ENCODE results near the gene SERINC4. TPM values are rescaled to one million over a fixed set of nuclear protein-coding genes. Genes with fewer than 3 reads are reported as not detected.
"Not testable (repeated sequence)": the region's sequence is repeated elsewhere in the genome, so short reads cannot be mapped to it uniquely, and the experiment has no call there.

Gene SERINC4
- not detected in 2 replicates for total RNA-seq
- long read RNA-seq, partial matches to known transcripts = 0 of 2 reads
- long read RNA-seq, other reads (novel, unspliced or antisense) = 2 of 2 reads

DNA sequence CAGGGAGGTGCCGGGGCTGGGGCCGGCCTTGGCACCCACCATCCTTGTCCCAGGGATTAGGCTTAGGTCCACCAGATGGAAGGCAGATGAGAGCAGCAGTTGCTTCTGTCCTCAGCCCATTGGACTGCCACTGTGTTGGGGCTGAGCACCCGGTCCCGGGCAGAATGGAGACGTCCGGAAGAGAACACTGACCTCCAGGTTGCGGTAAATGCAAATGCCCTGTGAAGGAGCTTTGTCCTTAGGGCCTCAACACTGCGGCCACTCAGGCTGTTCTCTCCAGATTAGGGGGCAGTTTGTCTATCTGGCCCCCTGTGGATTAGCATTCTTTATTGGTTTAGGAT is at the start of gene SERINC4:
TSS of gene SERINC4 (minus strand) at position 276 of the 341 bp plus-strand sequence. CDS start at position 42, 234 bp downstream.
- no peak for DNase-seq (ENCODE audit: extremely low spot score, unreplicated experiment)
- H3K4me3 Mint-ChIP-seq (ENCODE audit: unreplicated experiment) = peak within 1 kb of the TSS; percentile 99
- no peaks in the 10 kb centered on the region for H3K9me3 Mint-ChIP-seq (ENCODE audit: unreplicated experiment)
- H3K27ac Mint-ChIP-seq (ENCODE audit: unreplicated experiment) = peak within 1 kb of the TSS; percentile 98
- H3K36me3 Mint-ChIP-seq (ENCODE audit: unreplicated experiment) = peaks cover 23% of the 10 kb centered on the region
- no peaks in the 10 kb centered on the region for H3K27me3 Mint-ChIP-seq (ENCODE audit: unreplicated experiment)
- peaks cover 42% of the 10 kb centered on the region for H3K4me1 Mint-ChIP-seq (ENCODE audit: unreplicated experiment)
- TF ChIP-seq, protein P1, sequence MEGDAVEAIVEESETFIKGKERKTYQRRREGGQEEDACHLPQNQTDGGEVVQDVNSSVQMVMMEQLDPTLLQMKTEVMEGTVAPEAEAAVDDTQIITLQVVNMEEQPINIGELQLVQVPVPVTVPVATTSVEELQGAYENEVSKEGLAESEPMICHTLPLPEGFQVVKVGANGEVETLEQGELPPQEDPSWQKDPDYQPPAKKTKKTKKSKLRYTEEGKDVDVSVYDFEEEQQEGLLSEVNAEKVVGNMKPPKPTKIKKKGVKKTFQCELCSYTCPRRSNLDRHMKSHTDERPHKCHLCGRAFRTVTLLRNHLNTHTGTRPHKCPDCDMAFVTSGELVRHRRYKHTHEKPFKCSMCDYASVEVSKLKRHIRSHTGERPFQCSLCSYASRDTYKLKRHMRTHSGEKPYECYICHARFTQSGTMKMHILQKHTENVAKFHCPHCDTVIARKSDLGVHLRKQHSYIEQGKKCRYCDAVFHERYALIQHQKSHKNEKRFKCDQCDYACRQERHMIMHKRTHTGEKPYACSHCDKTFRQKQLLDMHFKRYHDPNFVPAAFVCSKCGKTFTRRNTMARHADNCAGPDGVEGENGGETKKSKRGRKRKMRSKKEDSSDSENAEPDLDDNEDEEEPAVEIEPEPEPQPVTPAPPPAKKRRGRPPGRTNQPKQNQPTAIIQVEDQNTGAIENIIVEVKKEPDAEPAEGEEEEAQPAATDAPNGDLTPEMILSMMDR (IDR thresholded peaks at IDR 0.05) = no peak

DNA sequence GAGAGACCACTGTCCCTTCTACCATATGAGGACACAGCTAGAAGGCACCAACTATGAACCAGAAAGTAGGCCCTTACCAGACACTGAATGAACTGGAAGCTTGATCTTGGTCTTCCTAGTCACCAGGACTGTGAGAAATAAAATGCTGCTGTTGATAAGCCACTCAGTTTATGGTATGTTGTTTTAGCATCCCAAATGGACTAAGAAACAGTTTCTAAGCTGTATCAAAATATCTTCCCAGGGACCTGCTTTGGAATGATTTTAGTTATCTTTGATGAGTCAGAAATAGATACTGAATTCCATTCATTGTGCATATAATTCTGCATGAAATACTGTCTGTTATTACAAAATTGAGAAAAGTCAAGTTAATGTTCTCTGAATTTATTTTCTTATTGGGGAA is 45.4 kb upstream of the SERINC4 start:
- Mint-ChIP-seq H3K36me3 (ENCODE audit: unreplicated experiment) (peaks cover 7% of the 10 kb centered on the region), H3K4me3 (ENCODE audit: unreplicated experiment) (no peak overlapping the region), H3K27me3 (ENCODE audit: unreplicated experiment) (no peaks in the 10 kb centered on the region), H3K9me3 (ENCODE audit: unreplicated experiment) (no peaks in the 10 kb centered on the region), H3K27ac (ENCODE audit: unreplicated experiment) (no peak overlapping the region), H3K4me1 (ENCODE audit: unreplicated experiment) (peaks cover 2% of the 10 kb centered on the region)
- TF ChIP-seq, protein P1 (IDR thresholded peaks at IDR 0.05) = no peak
- DNase-seq (ENCODE audit: extremely low spot score, unreplicated experiment) = no peak

DNA sequence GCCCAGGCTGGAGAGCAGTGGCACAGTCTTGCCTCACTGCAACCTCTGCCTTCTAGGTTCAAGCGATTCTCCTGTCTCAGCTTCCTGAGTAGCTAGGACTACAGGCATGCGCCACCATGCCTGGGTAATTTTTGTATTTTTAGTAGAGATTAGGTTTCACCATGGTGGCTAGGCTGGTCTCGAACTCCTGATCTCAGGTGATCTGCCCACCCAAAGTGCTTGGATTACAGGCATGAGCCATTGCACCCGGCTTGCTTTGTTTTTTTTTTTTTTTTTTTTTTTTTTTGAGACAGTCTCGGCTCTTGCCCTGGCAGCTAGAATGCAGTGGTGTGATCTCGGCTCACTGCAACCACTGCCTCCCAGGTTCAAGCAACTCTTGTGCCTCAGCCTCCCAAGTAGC is 32.5 kb upstream of the SERINC4 start:
- H3K4me1 Mint-ChIP-seq (ENCODE audit: unreplicated experiment) = peaks cover 17% of the 10 kb centered on the region
- H3K9me3 Mint-ChIP-seq (ENCODE audit: unreplicated experiment); H3K36me3 Mint-ChIP-seq (ENCODE audit: unreplicated experiment): not testable (repeated sequence)

DNA sequence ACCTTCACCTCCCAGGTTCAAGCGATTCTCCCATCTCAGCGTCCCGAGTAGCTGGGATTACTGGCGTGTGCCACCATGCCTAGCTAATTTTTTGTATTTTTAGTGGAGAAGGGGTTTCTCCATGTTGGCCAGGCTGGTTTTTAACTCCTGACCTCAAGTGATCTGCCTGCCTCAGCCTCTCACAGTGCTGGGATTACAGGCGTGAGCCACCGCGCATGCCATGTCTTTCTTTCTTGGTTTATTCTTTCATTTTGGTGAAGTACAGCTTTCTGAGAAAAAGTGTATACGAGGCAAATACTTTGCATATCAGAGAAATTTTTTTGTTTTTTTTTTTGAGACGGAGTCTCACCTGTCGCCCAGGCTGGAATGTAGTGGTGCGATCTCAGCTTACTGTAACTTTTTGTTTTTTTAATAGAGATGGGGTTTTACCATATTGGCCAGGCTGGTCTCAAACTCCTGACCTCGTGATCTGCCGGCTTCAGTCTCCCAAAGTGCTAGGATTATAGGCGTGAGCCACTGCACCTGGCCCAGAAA is 31.6 kb upstream of the SERINC4 start:
- not testable (repeated sequence) for H3K27me3 Mint-ChIP-seq (ENCODE audit: unreplicated experiment); H3K36me3 Mint-ChIP-seq (ENCODE audit: unreplicated experiment); H3K4me3 Mint-ChIP-seq (ENCODE audit: unreplicated experiment); H3K9me3 Mint-ChIP-seq (ENCODE audit: unreplicated experiment); DNase-seq (ENCODE audit: extremely low spot score, unreplicated experiment)
- peaks cover 25% of the 10 kb centered on the region for H3K4me1 Mint-ChIP-seq (ENCODE audit: unreplicated experiment)
- H3K27ac Mint-ChIP-seq (ENCODE audit: unreplicated experiment) = peak overlapping the region; percentile 7

More for the DNA sequence above, 32.5 kb upstream of the SERINC4 start:
- not testable (repeated sequence) for DNase-seq (ENCODE audit: extremely low spot score, unreplicated experiment); H3K4me3 Mint-ChIP-seq (ENCODE audit: unreplicated experiment); H3K27me3 Mint-ChIP-seq (ENCODE audit: unreplicated experiment); H3K27ac Mint-ChIP-seq (ENCODE audit: unreplicated experiment)

DNA sequence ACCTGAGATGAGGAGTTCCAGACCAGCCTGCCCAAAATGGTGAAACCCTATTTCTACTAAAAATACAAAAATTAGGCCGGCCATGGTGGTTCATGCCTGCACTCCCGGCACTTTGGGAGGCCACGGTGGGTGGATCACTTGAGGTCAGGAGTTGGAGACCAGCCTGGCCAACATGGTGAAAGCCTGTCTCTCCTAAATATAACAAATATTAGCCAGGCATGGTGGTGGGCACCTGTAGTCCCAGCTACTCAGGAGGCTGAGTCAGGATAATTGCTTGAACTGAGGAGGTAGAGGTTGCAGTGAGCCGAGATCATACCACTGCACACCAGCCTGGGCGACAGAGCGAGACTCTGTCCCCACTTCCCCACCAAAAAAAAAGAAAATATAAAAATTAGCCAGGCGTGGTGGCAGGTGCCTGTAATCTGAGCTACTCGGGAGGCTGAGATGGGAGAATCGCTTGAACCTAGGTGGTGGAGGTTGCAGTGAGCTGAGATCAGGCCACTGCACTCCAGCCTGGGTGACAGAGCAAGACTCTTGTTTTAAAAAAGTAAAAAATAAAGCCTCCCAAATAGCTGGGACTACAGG is 30.8 kb upstream of the SERINC4 start:
- peak; percentile 54 for DNase-seq (ENCODE audit: extremely low spot score, unreplicated experiment)
- peaks cover 29% of the 10 kb centered on the region for H3K4me1 Mint-ChIP-seq (ENCODE audit: unreplicated experiment)
- not testable (repeated sequence) for H3K36me3 Mint-ChIP-seq (ENCODE audit: unreplicated experiment); H3K27me3 Mint-ChIP-seq (ENCODE audit: unreplicated experiment); H3K27ac Mint-ChIP-seq (ENCODE audit: unreplicated experiment); H3K9me3 Mint-ChIP-seq (ENCODE audit: unreplicated experiment); H3K4me3 Mint-ChIP-seq (ENCODE audit: unreplicated experiment)

DNA sequence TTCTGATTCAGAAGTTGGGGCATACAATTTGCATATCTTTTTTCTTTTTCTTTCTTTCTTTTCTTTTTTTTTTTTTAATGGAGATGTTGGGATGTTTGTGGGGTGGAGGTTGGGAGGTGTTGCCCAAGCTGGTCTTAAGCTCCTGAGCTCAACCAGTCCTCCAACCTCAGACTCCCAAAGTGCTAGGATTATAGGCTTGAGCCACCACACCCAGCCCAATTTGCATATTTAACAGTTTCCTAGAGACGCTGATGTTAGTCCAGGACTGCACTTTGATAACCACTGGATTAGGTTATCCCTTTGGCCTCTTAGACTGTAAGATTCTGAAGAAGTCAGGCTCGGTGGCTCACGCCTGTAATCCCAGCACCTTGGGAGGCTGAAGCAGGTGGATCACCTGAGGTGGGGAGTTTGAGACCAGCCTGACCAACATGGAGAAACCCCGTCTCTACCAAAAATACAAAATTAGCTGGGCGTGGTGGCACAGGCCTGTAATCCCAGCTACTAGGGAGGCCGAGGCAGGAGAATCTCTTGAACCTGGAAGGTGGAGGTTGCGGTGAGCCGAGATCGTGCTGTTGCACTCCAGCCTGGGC is 30.0 kb upstream of the SERINC4 start:
- H3K27ac Mint-ChIP-seq (ENCODE audit: unreplicated experiment); H3K4me3 Mint-ChIP-seq (ENCODE audit: unreplicated experiment); H3K36me3 Mint-ChIP-seq (ENCODE audit: unreplicated experiment); H3K9me3 Mint-ChIP-seq (ENCODE audit: unreplicated experiment); H3K27me3 Mint-ChIP-seq (ENCODE audit: unreplicated experiment): not testable (repeated sequence)
- peaks cover 29% of the 10 kb centered on the region for H3K4me1 Mint-ChIP-seq (ENCODE audit: unreplicated experiment)
- peak; percentile 59 for DNase-seq (ENCODE audit: extremely low spot score, unreplicated experiment)

DNA sequence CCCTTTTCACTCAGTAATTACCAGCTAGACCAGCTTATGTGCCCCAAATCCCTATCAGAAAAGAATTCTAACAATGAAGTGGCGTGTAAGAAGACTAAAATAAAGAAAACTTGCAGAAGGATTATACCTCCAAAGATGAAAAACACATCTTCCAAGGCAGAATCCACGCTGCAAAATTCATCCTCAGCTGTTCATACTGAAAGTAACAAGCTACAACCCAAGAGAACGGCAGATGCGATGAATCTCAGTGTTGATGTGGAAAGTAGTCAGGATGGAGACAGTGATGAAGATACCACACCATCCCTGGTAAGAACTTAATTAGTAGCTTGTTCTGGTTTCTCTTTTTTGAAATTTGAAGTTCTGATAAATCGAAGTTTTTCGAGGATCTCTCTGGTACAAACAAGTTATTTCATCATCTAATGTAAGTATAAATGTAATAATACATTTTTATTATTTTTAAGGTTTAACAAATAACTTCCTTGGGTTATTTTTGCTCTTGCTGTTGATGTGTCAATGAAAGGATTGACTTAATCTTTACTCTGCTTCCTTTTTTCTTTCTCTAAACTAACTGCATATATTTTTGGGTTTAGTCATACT is 28.1 kb upstream of the SERINC4 start:
- Mint-ChIP-seq H3K4me1 (ENCODE audit: unreplicated experiment) (peaks cover 38% of the 10 kb centered on the region), H3K27me3 (ENCODE audit: unreplicated experiment) (no peaks in the 10 kb centered on the region), H3K27ac (ENCODE audit: unreplicated experiment) (peak overlapping the region; percentile 21), H3K4me3 (ENCODE audit: unreplicated experiment) (peak overlapping the region; percentile 81), H3K9me3 (ENCODE audit: unreplicated experiment) (no peaks in the 10 kb centered on the region), H3K36me3 (ENCODE audit: unreplicated experiment) (no peaks in the 10 kb centered on the region)
- peak; percentile 13 for DNase-seq (ENCODE audit: extremely low spot score, unreplicated experiment)
- TF ChIP-seq, protein P1 (IDR thresholded peaks at IDR 0.05) = no peak

Data from osteocyte (in vitro differentiated cells).